HepG2 (cell line): Measurements from ENCODE around the gene SLC18A2. TPM values are rescaled to one million over a fixed set of nuclear protein-coding genes. Genes with fewer than 3 reads are reported as not detected.

Experiments
- ASH2L ChIP-seq: fragments of 300-600, 200-600 bp; sonication (generic); IDR thresholded peaks from 2 replicates; pipeline ENCODE4 v1.7.0; 2017; ENCODE audit warnings: low read depth, mild to moderate bottlenecking, moderate library complexity, mixed read lengths, low read length; ENCODE audit not compliant: insufficient read length
- ATF5 ChIP-seq: sonication (generic); formaldehyde crosslinking; IDR thresholded peaks from 2 replicates; pipeline ENCODE4 v1.4.0; 2020; ENCODE audit warnings: mild to moderate bottlenecking, low read depth, missing genetic modification reagents
- CBFB ChIP-seq: sonication (generic); formaldehyde crosslinking; IDR thresholded peaks from 2 replicates; pipeline ENCODE4 v1.4.0; 2020; ENCODE audit warnings: missing genetic modification reagents
- CBX1 ChIP-seq: IDR thresholded peaks from one replicate; pipeline ENCODE4 v1.6.1; 2016; ENCODE audit warnings: antibody characterized with exemption, low read depth
- FOSL2 ChIP-seq: sonication (generic); formaldehyde crosslinking; IDR thresholded peaks from 2 replicates; pipeline ENCODE4 v1.4.0; 2020; ENCODE audit warnings: missing genetic modification reagents
- FOXJ3 ChIP-seq: sonication (generic); formaldehyde crosslinking; IDR thresholded peaks from 2 replicates; pipeline ENCODE4 v1.4.0; 2020; ENCODE audit warnings: missing genetic modification reagents, mild to moderate bottlenecking, borderline replicate concordance
- HDAC6 ChIP-seq: fragments of 200-600 bp; sonication (generic); IDR thresholded peaks from 2 replicates; pipeline ENCODE4 v1.7.0; 2017; ENCODE audit warnings: mild to moderate bottlenecking, antibody characterized with exemption, low read length, low read depth
- ISX ChIP-seq: sonication (generic); formaldehyde crosslinking; conservative IDR thresholded peaks from 2 replicates; pipeline ENCODE4 v1.5.0; 2020; ENCODE audit warnings: missing genetic modification reagents
- LCORL ChIP-seq, 2 experiments: fragments of 450-650 bp in 1 of 2; sonication (generic) in 1 of 2; formaldehyde crosslinking in 1 of 2; IDR thresholded peaks; 2 replicates each; pipeline versions ENCODE4 v1.5.0 to v1.6.1; 2017 to 2020; ENCODE audit warnings: antibody characterized with exemption in 1 of 2, missing genetic modification reagents in 1 of 2
- MAF1 ChIP-seq: sonication (generic); formaldehyde crosslinking; IDR thresholded peaks from 2 replicates; pipeline ENCODE4 v1.5.0; 2020; ENCODE audit warnings: missing genetic modification reagents, borderline replicate concordance
- MAFG ChIP-seq: sonication (generic); formaldehyde crosslinking; IDR thresholded peaks from 2 replicates; pipeline ENCODE4 v1.5.1; 2020; ENCODE audit warnings: mild to moderate bottlenecking, missing genetic modification reagents
- MAZ ChIP-seq, 2 experiments: sonication (generic) in 1 of 2; formaldehyde crosslinking in 1 of 2; IDR thresholded peaks; 2 replicates each; pipeline versions ENCODE4 v1.5.0 to v1.6.1; 2012 to 2020; ENCODE audit warnings: low read depth in 2 of 2, mild to moderate bottlenecking in 2 of 2, borderline replicate concordance in 1 of 2, improper control_type of control experiment in 1 of 2, low read length in 1 of 2, missing genetic modification reagents in 1 of 2, moderate library complexity in 1 of 2
- MXD4 ChIP-seq: IDR thresholded peaks from 2 replicates; pipeline ENCODE4 v1.6.1; 2016; ENCODE audit warnings: mild to moderate bottlenecking, missing biosample characterization, missing genetic modification reagents
- PAWR ChIP-seq: sonication (generic); formaldehyde crosslinking; IDR thresholded peaks from 2 replicates; pipeline ENCODE4 v1.4.0; 2020; ENCODE audit warnings: missing genetic modification reagents, mild to moderate bottlenecking, borderline replicate concordance
- POGZ ChIP-seq: sonication (generic); formaldehyde crosslinking; IDR thresholded peaks from 2 replicates; pipeline ENCODE4 v1.4.0; 2020; ENCODE audit warnings: mild to moderate bottlenecking, missing genetic modification reagents
- RXRB ChIP-seq: IDR thresholded peaks from 2 replicates; pipeline ENCODE4 v1.6.1; 2016; ENCODE audit warnings: borderline replicate concordance, missing genetic modification reagents, missing compliant biosample characterization
- SALL2 ChIP-seq: sonication (generic); formaldehyde crosslinking; IDR thresholded peaks from 2 replicates; pipeline ENCODE4 v1.8.1; 2023; ENCODE audit warnings: mild to moderate bottlenecking, missing genetic modification reagents, inconsistent platforms
- TCF12 ChIP-seq, 2 experiments: fragments of 450-650 bp in 1 of 2; sonication (generic) in 1 of 2; formaldehyde crosslinking in 1 of 2; IDR thresholded peaks; 2 replicates each; pipeline versions ENCODE4 v1.6.1 to v1.8.0; 2017 to 2022; ENCODE audit warnings: antibody characterized with exemption in 1 of 2, mild to moderate bottlenecking in 1 of 2, missing genetic modification reagents in 1 of 2, moderate library complexity in 1 of 2
- TEAD3 ChIP-seq: optimal IDR thresholded peaks from 2 replicates; pipeline ENCODE3; 2016; ENCODE audit warnings: borderline replicate concordance
- XBP1 ChIP-seq: sonication (generic); formaldehyde crosslinking; IDR thresholded peaks from 2 replicates; pipeline ENCODE4 v1.5.0; 2020; ENCODE audit warnings: missing genetic modification reagents
- XRCC5 ChIP-seq: fragments of 200-400 bp; formaldehyde crosslinking; optimal IDR thresholded peaks from 2 replicates; pipeline ENCODE3; 2017; ENCODE audit warnings: mild to moderate bottlenecking, low read length
- YY1 ChIP-seq: IDR thresholded peaks from 2 replicates; pipeline ENCODE4 v1.6.1; 2011; ENCODE audit warnings: low read length, low read depth, moderate library complexity, mild to moderate bottlenecking; ENCODE audit not compliant: insufficient read depth, insufficient replicate concordance
- ZGPAT ChIP-seq: IDR thresholded peaks from 2 replicates; pipeline ENCODE4 v1.6.1; 2016; ENCODE audit warnings: mild to moderate bottlenecking
- ZNF562 ChIP-seq: sonication (generic); formaldehyde crosslinking; IDR thresholded peaks from 2 replicates; pipeline ENCODE4 v1.8.0; 2022; ENCODE audit warnings: missing genetic modification reagents, borderline replicate concordance
- ZNF589 ChIP-seq: sonication (generic); formaldehyde crosslinking; conservative IDR thresholded peaks from 2 replicates; pipeline ENCODE4 v1.8.0; 2022; ENCODE audit warnings: mild to moderate bottlenecking, moderate library complexity, missing genetic modification reagents
- ZNF724P ChIP-seq: sonication (generic); formaldehyde crosslinking; IDR thresholded peaks from 2 replicates; pipeline ENCODE4 v1.8.0; 2022; ENCODE audit warnings: missing genetic modification reagents, borderline replicate concordance
- ZSCAN30 ChIP-seq: sonication (generic); formaldehyde crosslinking; IDR thresholded peaks from 2 replicates; pipeline ENCODE4 v1.5.0; 2020; ENCODE audit warnings: mild to moderate bottlenecking, missing genetic modification reagents
- polyA plus RNA-seq, 8 experiments: library from polyadenylated mRNA; depleted of rRNA in 3 of 8; stranded (reverse) in 7 of 8; unstranded in 1 of 8; fragments of >200 nt; fragmentation: Illumina TruSeq in 4 of 8; extraction: Trizol in 4 of 8; gene quantifications; 2 replicates each; pipeline versions ENCODE4 v1.2.1 to v1.2.3, GENCODE V29; 2011 to 2016; ENCODE audit warnings: low read depth in 4 of 8, missing spikeins in 1 of 8, mixed read lengths in 1 of 8; ENCODE audit not compliant: insufficient read depth in 1 of 8
- total RNA-seq, 5 experiments: library from RNA; depleted of rRNA; stranded (reverse); fragments of >200 nt; fragmentation: Illumina TruSeq; extraction: Trizol; gene quantifications; 2 replicates each; pipeline ENCODE4 v1.2.3, GENCODE V29; 2016; ENCODE audit warnings: low read depth in 1 of 5
- TF ChIP-seq, protein P1 (sequence below): sonication (generic); formaldehyde crosslinking; IDR thresholded peaks from 2 replicates; pipeline ENCODE4 v1.5.0; 2020; ENCODE audit warnings: missing genetic modification reagents

SLC18A2 gene
- total and polyA plus RNA-seq, 2 of the 13 experiments (the other 11 are each of a cell fraction or from before 2014, with no cell fraction given): not detected

- TF ChIP-seq XRCC5 (peak; percentile 98), ISX (CRISPR knock-in tag) (no peak), TEAD3 (CRISPR knock-in tag) (peak; percentile 62), MXD4 (CRISPR knock-in tag) (no peak), MAFG (CRISPR knock-in tag) (no peak), LCORL (IDR thresholded peaks at IDR 0.05) (no peak), LCORL (CRISPR knock-in tag; IDR thresholded peaks at IDR 0.05) (peak; percentile 86; the same call in 1 of the 2 replicates), HDAC6 (no peak), YY1 (peak; percentile 84), RXRB (CRISPR knock-in tag) (peak; percentile 50; the same call in 1 of the 2 replicates), MAF1 (CRISPR knock-in tag) (no peak), XBP1 (CRISPR knock-in tag) (no peak), ATF5 (CRISPR knock-in tag) (0 out of 2 replicates have a peak, but pooled peaks have one; percentile 57), POGZ (CRISPR knock-in tag) (peak; percentile 74), ZGPAT (CRISPR knock-in tag) (peak; percentile 62; the same call in 1 of the 2 replicates), ASH2L (peak; percentile 26), PAWR (CRISPR knock-in tag) (no peak), TCF12 (IDR thresholded peaks at IDR 0.05) (no peak), TCF12 (CRISPR knock-in tag; IDR thresholded peaks at IDR 0.05) (0 out of 2 replicates have a peak, but pooled peaks have one; percentile 24), SALL2 (CRISPR knock-in tag) (0 out of 2 replicates have a peak, but pooled peaks have one; percentile 54), CBFB (peak; percentile 78; the same call in 1 of the 2 replicates), FOSL2 (CRISPR knock-in tag) (no peak), ZNF724P (CRISPR knock-in tag) (no peak), ZSCAN30 (CRISPR knock-in tag) (peak; percentile 82; the same call in 1 of the 2 replicates), MAZ (IDR thresholded peaks at IDR 0.05; ENCODE audit: borderline replicate concordance, low read depth, low read length) (peak; percentile 21; the same call in 1 of the 2 replicates), MAZ (CRISPR knock-in tag; IDR thresholded peaks at IDR 0.05; ENCODE audit: low read depth) (no peak), ZNF562 (CRISPR knock-in tag) (no peak), ZNF589 (0 out of 2 replicates have a peak, but pooled peaks have one; percentile 25), CBX1 (peak; percentile 81), FOXJ3 (CRISPR knock-in tag) (no peak)
- TF ChIP-seq, protein P1, sequence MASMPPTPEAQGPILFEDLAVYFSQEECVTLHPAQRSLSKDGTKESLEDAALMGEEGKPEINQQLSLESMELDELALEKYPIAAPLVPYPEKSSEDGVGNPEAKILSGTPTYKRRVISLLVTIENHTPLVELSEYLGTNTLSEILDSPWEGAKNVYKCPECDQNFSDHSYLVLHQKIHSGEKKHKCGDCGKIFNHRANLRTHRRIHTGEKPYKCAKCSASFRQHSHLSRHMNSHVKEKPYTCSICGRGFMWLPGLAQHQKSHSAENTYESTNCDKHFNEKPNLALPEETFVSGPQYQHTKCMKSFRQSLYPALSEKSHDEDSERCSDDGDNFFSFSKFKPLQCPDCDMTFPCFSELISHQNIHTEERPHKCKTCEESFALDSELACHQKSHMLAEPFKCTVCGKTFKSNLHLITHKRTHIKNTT: no peak
These were observed 24.2 kb upstream of the SLC18A2 start (continued) for GRCh38 chr10:117216611-117217195.
